HG03521 (cell line): ENCODE results near the gene KLHL29.

Experiments used
- ATAC-seq: cut with Tn5 transposase; IDR thresholded peaks from one replicate; pipeline ENCODE4 v1.9.1; 2021; ENCODE audit warnings: mild to moderate bottlenecking, moderate library complexity; ENCODE audit not compliant: unreplicated experiment

The KLHL29 gene

GRCh38 chr2:23622466-23622865 is 237.5 kb downstream of the KLHL29 start:
- ATAC-seq: no peak

GRCh38 chr2:23622966-23623675 is 238.1 kb downstream of the KLHL29 start:
- no peak for ATAC-seq

GRCh38 chr2:23624378-23624777 is 239.4 kb downstream of the KLHL29 start:
- ATAC-seq: no peak

GRCh38 chr2:23624915-23625314 is 239.9 kb downstream of the KLHL29 start:
- no peak for ATAC-seq

GRCh38 chr2:23625726-23626125 is 240.7 kb downstream of the KLHL29 start:
- ATAC-seq: no peak

- no peak for ATAC-seq
Measured at GRCh38 chr2:23626701-23627230, 241.8 kb downstream of the KLHL29 start.

GRCh38 chr2:23627236-23628009 is 242.4 kb downstream of the KLHL29 start:
- no peak for ATAC-seq

GRCh38 chr2:23628926-23629771 is 244.2 kb downstream of the KLHL29 start:
- ATAC-seq: no peak

- ATAC-seq: no peak
Measured at GRCh38 chr2:23629772-23630480, 244.9 kb downstream of the KLHL29 start.

GRCh38 chr2:23630961-23631360 is 246.0 kb downstream of the KLHL29 start:
- ATAC-seq: no peak

- no peak for ATAC-seq
Measured at GRCh38 chr2:23631389-23631788, 246.4 kb downstream of the KLHL29 start.

- ATAC-seq: no peak
Measured at GRCh38 chr2:23632386-23632785, 247.4 kb downstream of the KLHL29 start.

- ATAC-seq: no peak
Measured at GRCh38 chr2:23632831-23633395, 247.9 kb downstream of the KLHL29 start.

GRCh38 chr2:23633966-23634365 is 249.0 kb downstream of the KLHL29 start:
- ATAC-seq: no peak

- ATAC-seq: no peak
Measured at GRCh38 chr2:23635442-23636340, 250.7 kb downstream of the KLHL29 start.

- ATAC-seq: no peak
Measured at GRCh38 chr2:23636426-23636825, 251.4 kb downstream of the KLHL29 start.

GRCh38 chr2:23637011-23637778 is 252.2 kb downstream of the KLHL29 start:
- ATAC-seq: no peak

GRCh38 chr2:23639406-23639982 is 254.5 kb downstream of the KLHL29 start:
- ATAC-seq: no peak
